Activated naive CD4-positive, alpha-beta T cell treated with anti-CD3 and anti-CD28 coated beads for 36 hours (primary cell): Measurements from ENCODE around the gene PPM1L. TPM values are rescaled to one million over a fixed set of nuclear protein-coding genes. Genes with fewer than 3 reads are reported as not detected.

Experiments
- CTCF ChIA-PET: fragments of 350-600 bp; sonication (Branson Sonifier 250); formaldehyde crosslinking; loops from one replicate; lab custom pipeline; 2021; ENCODE audit warnings: antibody characterized with exemption; lab: Charles Lee
- DNase-seq: peaks from one replicate; pipeline ENCODE4 v3.0.0-alpha.2; 2020
- H3K27ac Mint-ChIP-seq: one replicate; pipeline ENCODE4 v1.8.0; 2021; ENCODE audit warnings: mild to moderate bottlenecking, mixed read lengths
- H3K27me3 Mint-ChIP-seq: one replicate; pipeline ENCODE4 v1.8.0; 2021; ENCODE audit warnings: low read depth, mixed read lengths
- H3K36me3 Mint-ChIP-seq: one replicate; pipeline ENCODE4 v1.8.0; 2021; ENCODE audit warnings: low read depth, mixed read lengths
- H3K4me1 Mint-ChIP-seq: one replicate; pipeline ENCODE4 v1.8.0; 2021; ENCODE audit warnings: low read depth, mixed read lengths
- H3K4me3 Mint-ChIP-seq: one replicate; pipeline ENCODE4 v1.8.0; 2021; ENCODE audit warnings: mild to moderate bottlenecking, moderate library complexity, mixed read lengths
- H3K9me3 Mint-ChIP-seq: one replicate; pipeline ENCODE4 v1.8.0; 2021; ENCODE audit warnings: mixed read lengths
- intact Hi-C: fragments of 100-400 bp; cut with micrococcal nuclease; formaldehyde crosslinking; loops from one replicate; pipeline ENCODE4 v1.15.1; 2023
- total RNA-seq, 2 experiments: library from RNA; stranded (reverse); gene quantifications; one replicate each; pipeline ENCODE4 v1.2.3, GENCODE V29; 2021

The PPM1L gene
- total RNA-seq, 2 experiments from 2014 or later, result 2.1 TPM

DNA sequence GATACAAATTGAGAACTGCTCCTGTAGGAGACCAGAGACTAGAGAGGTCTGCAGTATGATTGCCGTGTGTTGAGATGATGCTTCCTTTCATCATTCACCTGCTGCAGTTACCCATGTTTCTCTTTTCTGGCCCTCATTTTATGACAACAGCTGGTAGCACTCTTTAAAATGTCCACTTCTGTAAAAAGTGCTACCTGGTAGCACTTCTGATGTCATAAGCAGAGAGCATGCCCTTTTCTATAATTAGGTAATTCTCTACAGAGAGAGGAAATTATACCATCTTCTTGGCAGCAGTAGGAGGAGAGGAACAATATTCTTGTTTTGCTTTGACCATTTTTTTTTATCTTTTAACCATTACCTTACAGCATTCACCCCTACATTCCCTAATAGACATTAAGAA, 123.8 kb downstream of the PPM1L start:
- Mint-ChIP-seq H3K27me3 (peaks cover 2% of the 10 kb centered on the region), H3K36me3 (no peaks in the 10 kb centered on the region), H3K4me1 (no peaks in the 10 kb centered on the region), H3K27ac (no peak overlapping the region), H3K4me3 (no peak overlapping the region), H3K9me3 (peaks cover 3% of the 10 kb centered on the region)
- CTCF ChIA-PET, result no interaction called here
- no peak for DNase-seq
- intact Hi-C loops, result no loop called here

DNA sequence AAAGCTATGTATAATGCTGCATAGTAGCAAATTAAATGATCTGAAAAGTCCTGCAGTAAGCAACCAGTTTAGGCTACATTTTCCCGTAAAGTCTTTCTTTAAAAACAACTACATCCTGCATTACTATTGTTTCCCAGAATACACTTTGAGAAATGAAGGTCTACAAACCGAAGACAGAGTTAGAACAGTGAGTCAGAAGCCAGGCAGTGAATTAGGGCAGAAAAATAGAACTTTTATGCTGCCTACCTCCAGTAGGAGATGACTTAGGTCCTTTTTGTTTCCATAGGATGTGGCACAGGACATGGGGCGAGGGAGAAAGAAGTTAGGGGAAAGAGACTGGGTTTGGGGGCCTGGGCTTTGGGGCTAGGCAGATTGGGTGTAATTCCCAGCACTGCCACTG, 127.3 kb downstream of the PPM1L start:
- H3K27ac Mint-ChIP-seq, result no peak overlapping the region
- no peak for DNase-seq
- peaks cover 12% of the 10 kb centered on the region for H3K9me3 Mint-ChIP-seq
- no peak overlapping the region for H3K4me3 Mint-ChIP-seq
- H3K4me1 Mint-ChIP-seq, result no peaks in the 10 kb centered on the region
- H3K27me3 Mint-ChIP-seq, result no peaks in the 10 kb centered on the region
- peaks cover 2% of the 10 kb centered on the region for H3K36me3 Mint-ChIP-seq
- CTCF ChIA-PET, result interaction anchor here (0.7 kb wide), 1 partner anchor 1034 kb away, joined by 6 read pairs; no protein-coding TSS in a partner anchor
- intact Hi-C loops, result no loop called here

DNA sequence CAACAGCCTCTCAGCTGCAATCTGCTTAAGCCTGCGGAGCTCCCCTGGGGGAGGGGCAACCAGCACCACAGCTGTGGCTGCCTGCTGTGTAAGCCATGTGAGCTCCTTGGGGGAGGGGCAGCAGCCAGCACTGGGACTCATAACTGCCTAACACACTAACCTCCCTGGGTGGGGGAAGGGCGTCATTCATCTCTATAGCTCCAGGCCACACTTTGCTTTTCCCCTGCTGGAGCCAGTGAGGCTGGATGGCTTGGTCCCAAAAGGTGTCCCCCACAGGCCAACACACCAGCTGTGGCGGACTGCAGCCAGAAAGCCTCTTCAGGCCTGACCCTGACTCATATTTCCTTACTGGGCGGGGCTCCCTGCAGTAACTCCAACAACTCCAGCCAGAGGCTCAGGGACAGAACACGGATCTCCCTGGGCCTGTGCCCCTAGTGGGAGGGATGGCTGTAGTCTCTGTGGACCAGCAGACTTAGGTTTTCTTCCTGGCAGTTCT, 129.8 kb downstream of the PPM1L start:
- DNase-seq, result no peak
- H3K9me3 Mint-ChIP-seq, result peaks cover 16% of the 10 kb centered on the region
- no peak overlapping the region for H3K27ac Mint-ChIP-seq

DNA sequence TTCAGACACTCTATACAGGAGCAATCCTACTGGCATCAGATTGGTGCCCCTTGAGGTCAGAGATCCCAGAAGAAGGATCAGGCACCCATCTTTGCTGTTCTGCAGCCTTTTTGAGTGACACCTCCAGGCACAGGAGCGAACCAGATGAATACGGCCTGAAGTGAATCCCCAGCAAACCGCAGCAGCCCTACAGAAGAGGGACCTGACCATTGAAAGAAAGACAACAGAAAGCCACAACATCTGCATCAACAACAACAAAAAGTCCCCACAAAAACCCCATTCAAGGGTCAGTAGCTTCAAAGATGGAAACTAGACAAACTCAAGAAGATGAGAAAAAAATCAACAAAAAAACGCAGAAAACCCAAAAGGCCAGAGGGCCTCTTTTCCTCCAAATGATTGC, 130.4 kb downstream of the PPM1L start:
- H3K9me3 Mint-ChIP-seq, result peaks cover 18% of the 10 kb centered on the region
- no peak for DNase-seq
- CTCF ChIA-PET, result interaction anchor here (0.6 kb wide), 1 partner anchor 996 kb away, joined by 3 read pairs; no protein-coding TSS in a partner anchor
- H3K4me1 Mint-ChIP-seq, result no peaks in the 10 kb centered on the region
- no peaks in the 10 kb centered on the region for H3K27me3 Mint-ChIP-seq
- no peak overlapping the region for H3K27ac Mint-ChIP-seq
- H3K36me3 Mint-ChIP-seq, result peaks cover 2% of the 10 kb centered on the region
- no peak overlapping the region for H3K4me3 Mint-ChIP-seq
- intact Hi-C loops, result no loop called here

More for the DNA sequence above, 129.8 kb downstream of the PPM1L start:
- no peaks in the 10 kb centered on the region for H3K27me3 Mint-ChIP-seq
- intact Hi-C loops, result no loop called here
- no peak overlapping the region for H3K4me3 Mint-ChIP-seq
- CTCF ChIA-PET, result no interaction called here
- no peaks in the 10 kb centered on the region for H3K4me1 Mint-ChIP-seq
- H3K36me3 Mint-ChIP-seq, result peaks cover 2% of the 10 kb centered on the region

DNA sequence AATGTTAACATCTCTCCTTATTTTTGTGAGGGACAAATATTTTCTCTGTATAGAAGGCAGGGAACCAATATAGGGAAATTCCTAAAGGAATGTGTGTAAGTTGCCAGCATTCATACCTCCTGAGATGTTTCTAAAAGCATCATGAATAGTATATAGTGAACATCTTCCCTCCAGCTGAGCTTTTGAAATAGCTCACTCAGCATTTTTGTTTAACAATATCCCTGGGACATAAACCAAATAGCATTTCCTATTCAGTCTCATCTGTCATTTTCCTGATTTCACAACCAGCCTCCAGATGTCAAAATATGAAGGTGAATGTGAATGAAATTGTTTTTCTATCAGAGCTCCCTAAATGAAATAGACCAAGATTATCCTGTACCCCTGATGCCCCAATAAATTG, 137.2 kb downstream of the PPM1L start:
- intact Hi-C loops, result no loop called here
- Mint-ChIP-seq H3K4me1 (no peaks in the 10 kb centered on the region), H3K27ac (no peak overlapping the region), H3K4me3 (no peak overlapping the region), H3K9me3 (peaks cover 6% of the 10 kb centered on the region), H3K36me3 (no peaks in the 10 kb centered on the region), H3K27me3 (no peaks in the 10 kb centered on the region)
- CTCF ChIA-PET, result no interaction called here
- DNase-seq, result no peak

DNA sequence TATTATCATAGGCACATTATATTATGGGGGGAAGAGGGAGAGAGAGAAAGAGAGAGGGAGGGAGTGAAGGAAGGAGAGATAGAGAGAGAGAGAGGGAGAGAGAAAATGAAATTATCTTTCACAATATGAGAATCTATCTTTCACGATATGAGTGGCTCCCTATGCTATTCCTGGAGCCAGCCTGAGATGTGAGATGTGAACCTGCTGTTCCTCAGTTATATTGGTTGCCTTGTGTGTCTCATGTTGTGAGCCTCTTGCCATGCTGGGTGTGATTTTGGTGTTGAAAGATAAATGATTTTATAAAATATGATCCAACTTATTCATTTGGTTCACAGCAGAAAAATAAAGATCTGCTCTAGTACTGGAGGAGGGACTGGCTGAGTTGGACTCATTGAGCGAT, 148.7 kb downstream of the PPM1L start:
- no peaks in the 10 kb centered on the region for H3K4me1 Mint-ChIP-seq
- no peak overlapping the region for H3K27ac Mint-ChIP-seq
- no peaks in the 10 kb centered on the region for H3K36me3 Mint-ChIP-seq
- no peak for DNase-seq
- CTCF ChIA-PET, result no interaction called here
- H3K27me3 Mint-ChIP-seq, result no peaks in the 10 kb centered on the region
- no peak overlapping the region for H3K4me3 Mint-ChIP-seq
- intact Hi-C loops, result no loop called here
- no peaks in the 10 kb centered on the region for H3K9me3 Mint-ChIP-seq

DNA sequence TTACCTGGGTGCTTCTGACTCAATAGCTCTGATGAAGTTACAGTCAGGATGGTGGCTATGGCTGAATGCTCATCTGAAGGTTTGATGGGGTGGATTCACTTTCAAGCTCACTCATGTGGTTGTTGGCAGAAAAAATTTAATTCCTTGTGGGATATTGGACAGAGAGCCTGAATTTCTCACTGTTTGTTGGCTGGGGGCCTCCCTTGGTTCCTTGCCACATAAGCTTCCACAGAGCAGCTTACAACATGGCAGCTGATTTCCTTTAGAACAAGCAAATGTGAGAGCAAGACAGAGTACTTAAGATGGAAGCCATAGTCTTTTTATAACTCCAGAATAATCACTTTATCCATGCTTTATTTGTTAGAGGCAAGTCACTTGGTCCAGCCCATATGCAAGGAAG, 150.6 kb downstream of the PPM1L start:
- Mint-ChIP-seq H3K27me3 (no peaks in the 10 kb centered on the region), H3K4me1 (no peaks in the 10 kb centered on the region), H3K36me3 (no peaks in the 10 kb centered on the region), H3K4me3 (no peak overlapping the region), H3K9me3 (no peaks in the 10 kb centered on the region), H3K27ac (no peak overlapping the region)
- DNase-seq, result no peak
- CTCF ChIA-PET, result no interaction called here
- intact Hi-C loops, result no loop called here

DNA sequence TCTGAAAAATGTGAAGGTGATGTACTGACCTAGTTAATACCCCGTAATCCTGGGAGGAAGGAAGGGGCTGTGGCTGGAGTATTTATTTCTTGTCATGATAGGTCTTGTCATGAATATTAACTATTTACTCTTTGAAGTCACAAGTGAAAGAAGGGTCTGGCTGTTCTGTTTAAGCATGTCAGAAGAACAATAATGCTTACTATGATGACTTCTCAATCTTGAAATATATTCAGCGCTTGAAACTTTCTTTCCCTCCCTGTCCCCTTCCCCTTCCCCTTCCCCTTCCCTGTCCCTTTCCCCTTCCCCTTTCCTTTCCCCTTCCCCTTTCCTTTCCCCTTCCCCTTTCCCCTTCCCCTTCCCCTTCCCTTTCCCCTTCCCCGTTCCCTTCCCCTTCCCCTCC, 153.9 kb downstream of the PPM1L start:
- Mint-ChIP-seq H3K9me3 (peaks cover 1% of the 10 kb centered on the region), H3K27me3 (peaks cover 6% of the 10 kb centered on the region), H3K4me1 (no peaks in the 10 kb centered on the region), H3K27ac (no peak overlapping the region), H3K4me3 (no peak overlapping the region), H3K36me3 (peaks cover 1% of the 10 kb centered on the region)
- intact Hi-C loops, result no loop called here
- DNase-seq, result no peak
- CTCF ChIA-PET, result interaction anchor here (1.3 kb wide), 1 partner anchor 317 kb away, joined by 3 read pairs; no protein-coding TSS in a partner anchor

DNA sequence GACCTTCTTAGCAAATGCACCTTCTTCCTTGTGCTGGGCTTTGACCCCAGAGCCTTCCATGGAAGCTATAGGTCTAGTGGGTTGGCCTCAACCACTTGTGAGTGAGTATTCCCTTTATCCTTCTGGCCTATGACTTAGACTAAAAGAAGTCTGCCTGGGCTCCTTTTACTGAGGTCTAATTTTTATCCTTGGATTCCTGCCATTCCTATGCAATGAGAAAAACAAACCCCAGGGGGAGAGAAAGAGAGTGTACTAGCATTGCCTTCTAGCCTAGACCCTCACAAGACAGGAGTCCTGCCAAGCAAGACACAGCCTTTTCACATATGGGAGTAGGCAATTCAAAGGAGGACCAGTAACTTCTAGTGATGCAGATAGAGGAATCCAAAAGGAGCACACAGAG, 155.4 kb downstream of the PPM1L start:
- Mint-ChIP-seq H3K9me3 (peaks cover 3% of the 10 kb centered on the region), H3K36me3 (peaks cover 1% of the 10 kb centered on the region), H3K4me3 (no peak overlapping the region)

DNA sequence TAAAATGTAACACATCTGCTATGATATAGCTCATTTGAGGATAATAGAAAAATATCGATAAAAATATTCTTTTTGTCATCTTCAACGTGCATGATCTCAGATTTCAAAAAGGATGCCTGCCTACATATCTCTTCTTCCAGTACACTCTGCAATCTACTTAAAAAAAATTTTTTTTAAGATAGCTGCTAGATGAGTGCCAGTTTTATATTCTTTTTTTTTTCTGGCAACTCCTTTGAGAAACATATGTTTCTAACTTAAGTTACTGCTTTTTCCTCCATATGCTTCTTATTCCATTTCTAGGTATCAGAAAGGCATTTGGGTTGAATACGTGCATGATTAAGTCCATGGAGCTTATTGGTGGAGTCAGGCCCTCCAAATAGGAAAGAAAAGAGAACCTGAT, 160.4 kb downstream of the PPM1L start:
- DNase-seq, result no peak

More for the DNA sequence above, 155.4 kb downstream of the PPM1L start:
- DNase-seq, result no peak
- CTCF ChIA-PET, result interaction anchor here (1.5 kb wide), 1 partner anchor 9 kb away, joined by 3 read pairs; no protein-coding TSS in a partner anchor
- H3K27me3 Mint-ChIP-seq, result peaks cover 6% of the 10 kb centered on the region
- intact Hi-C loops, result no loop called here
- H3K27ac Mint-ChIP-seq, result no peak overlapping the region
- H3K4me1 Mint-ChIP-seq, result no peaks in the 10 kb centered on the region

DNA sequence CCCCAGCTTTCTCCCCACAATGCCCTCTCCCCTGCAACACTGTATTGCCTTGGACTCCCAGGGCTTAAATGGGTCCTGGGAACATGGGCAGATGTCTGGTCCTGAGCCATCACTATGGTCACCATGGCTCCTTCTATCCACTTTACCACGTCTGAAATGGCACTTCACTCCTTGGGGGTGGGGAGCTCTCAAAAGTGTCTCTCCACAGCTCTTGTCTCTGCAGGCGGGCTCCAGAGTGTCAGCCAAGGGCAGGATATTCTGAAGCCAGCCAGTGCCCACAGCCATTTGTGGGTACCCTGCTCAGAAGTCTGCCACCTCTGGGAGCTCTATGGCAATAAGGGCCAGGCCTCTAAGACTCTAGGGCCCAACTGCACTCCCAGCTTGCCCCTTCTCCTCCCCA, 163.9 kb downstream of the PPM1L start:
- intact Hi-C loops, result no loop called here
- Mint-ChIP-seq H3K4me3 (no peak overlapping the region), H3K27me3 (peaks cover 2% of the 10 kb centered on the region), H3K4me1 (no peaks in the 10 kb centered on the region), H3K27ac (no peak overlapping the region), H3K9me3 (peaks cover 1% of the 10 kb centered on the region), H3K36me3 (no peaks in the 10 kb centered on the region)
- CTCF ChIA-PET, result interaction anchor here (1.3 kb wide), 1 partner anchor 9 kb away, joined by 3 read pairs; no protein-coding TSS in a partner anchor
- DNase-seq, result no peak

More for the DNA sequence above, 160.4 kb downstream of the PPM1L start:
- H3K36me3 Mint-ChIP-seq, result peaks cover 1% of the 10 kb centered on the region
- CTCF ChIA-PET, result interaction anchor here (0.6 kb wide), 1 partner anchor 27 kb away, joined by 3 read pairs; no protein-coding TSS in a partner anchor
- no peak overlapping the region for H3K4me3 Mint-ChIP-seq
- no peak overlapping the region for H3K27ac Mint-ChIP-seq
- no peaks in the 10 kb centered on the region for H3K4me1 Mint-ChIP-seq
- peaks cover 3% of the 10 kb centered on the region for H3K9me3 Mint-ChIP-seq
- intact Hi-C loops, result no loop called here
- H3K27me3 Mint-ChIP-seq, result peaks cover 6% of the 10 kb centered on the region

DNA sequence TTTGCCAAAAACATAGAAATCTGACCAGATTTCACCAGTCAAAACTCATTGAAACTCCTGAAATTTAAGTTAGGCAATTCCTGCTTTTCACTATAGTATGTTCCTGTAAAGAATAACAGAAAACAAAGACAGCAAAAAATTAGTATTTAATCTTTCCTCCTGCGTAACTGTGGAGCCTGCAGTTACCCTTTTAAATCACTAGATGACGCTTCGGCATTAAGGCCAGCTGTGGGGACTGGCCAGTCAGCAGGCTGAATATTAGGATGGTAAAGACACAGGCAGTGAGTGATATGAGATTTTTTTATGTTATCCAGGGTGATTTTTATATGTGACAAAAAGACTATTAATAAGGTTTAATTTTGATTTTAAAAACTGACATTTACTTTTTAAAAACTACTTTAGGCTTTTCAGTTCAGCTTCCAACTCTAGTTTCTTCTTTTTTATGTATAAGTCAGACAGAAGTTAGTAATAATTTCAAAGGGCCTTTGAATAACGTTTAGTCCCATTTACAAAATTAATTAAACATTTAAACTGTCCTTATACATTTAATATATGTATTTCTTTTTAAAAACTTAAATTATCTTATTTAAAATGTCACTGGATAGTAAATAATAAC, 165.1 kb downstream of the PPM1L start:
- peak; percentile 5 for DNase-seq
- Mint-ChIP-seq H3K4me1 (no peaks in the 10 kb centered on the region), H3K4me3 (no peak overlapping the region), H3K27ac (no peak overlapping the region), H3K27me3 (peaks cover 2% of the 10 kb centered on the region), H3K9me3 (no peaks in the 10 kb centered on the region), H3K36me3 (no peaks in the 10 kb centered on the region)
- intact Hi-C loops, result loop anchor here (1.0 kb wide), 1 partner anchor 21 kb away; no protein-coding TSS in a partner anchor
- CTCF ChIA-PET, result interaction anchor here (0.7 kb wide), 2 partner anchors 161 to 241 kb away, joined by 4 read pairs; no protein-coding TSS in a partner anchor

DNA sequence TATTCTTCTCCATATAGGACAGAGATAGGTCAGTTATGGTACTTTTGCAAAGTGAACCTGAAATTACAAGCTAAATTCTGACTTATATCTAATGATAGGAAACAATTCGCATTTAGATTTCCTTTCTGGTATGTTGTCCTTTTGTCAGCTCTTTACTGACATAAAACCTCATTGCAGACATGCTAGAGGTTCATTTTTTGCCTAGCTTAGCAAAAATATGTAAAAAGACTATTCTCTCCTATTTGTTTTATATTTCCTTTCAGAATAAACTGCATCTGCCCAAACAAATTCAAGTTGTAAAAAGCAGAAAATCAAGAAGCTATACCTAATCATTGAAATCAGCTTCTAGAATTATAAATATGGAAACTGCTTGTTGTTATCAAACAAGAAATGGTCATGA, 168.7 kb downstream of the PPM1L start:
- intact Hi-C loops, result loop anchor here (5.0 kb wide), 1 partner anchor 167 kb away; the partner anchor contains the start of gene PPM1L
- CTCF ChIA-PET, result interaction anchor here (0.6 to 1.0 kb wide), 4 partner anchors 17 to 217 kb away, joined by 3 to 4 read pairs (median 3); no protein-coding TSS in a partner anchor
- H3K4me1 Mint-ChIP-seq, result no peaks in the 10 kb centered on the region

More for the DNA sequence above, 168.7 kb downstream of the PPM1L start:
- H3K9me3 Mint-ChIP-seq, result no peaks in the 10 kb centered on the region
- no peak for DNase-seq
- H3K4me3 Mint-ChIP-seq, result no peak overlapping the region
- H3K27ac Mint-ChIP-seq, result no peak overlapping the region
- peaks cover 3% of the 10 kb centered on the region for H3K27me3 Mint-ChIP-seq
- H3K36me3 Mint-ChIP-seq, result no peaks in the 10 kb centered on the region
